ENCODE measurements around the gene PPDPF. TPM values are rescaled to one million over a fixed set of nuclear protein-coding genes. Genes with fewer than 3 reads are reported as not detected.

The PPDPF gene
- total RNA-seq, 4 donors from 2014 or later = 35.8 to 200 (median 88.6) TPM

GRCh38 chr20:63501818-63502670, 18.5 kb upstream of the PPDPF start:
- no peak for DNase-seq
- Histone ChIP-seq H3K27me3 (peaks cover 9 to 25% of the 10 kb centered on the region in 2 donors), H3K27ac (no peak overlapping the region), H3K36me3 (no peaks in the 10 kb centered on the region), H3K4me3 (no peak overlapping the region), H3K9me3 (peaks cover 0 to 4% of the 10 kb centered on the region in 2 donors), H3K4me1 (peaks cover 0 to 10% of the 10 kb centered on the region in 2 donors)
- intact Hi-C loops (cut with DNase I; ENCODE audit: low total_unique reads) = no loop called here
- TF ChIP-seq POLR2A (IDR thresholded peaks at IDR 0.05) = no peak
- no peak for TF ChIP-seq CTCF (IDR thresholded peaks at IDR 0.05)

- Histone ChIP-seq H3K36me3 (no peaks in the 10 kb centered on the region), H3K9me3 (peaks cover 0 to 4% of the 10 kb centered on the region in 2 donors), H3K27ac (no peak overlapping the region), H3K4me3 (no peak overlapping the region), H3K27me3 (peaks cover 8 to 25% of the 10 kb centered on the region in 2 donors), H3K4me1 (peaks cover 0 to 10% of the 10 kb centered on the region in 2 donors)
- no peak for DNase-seq
- no peak for TF ChIP-seq POLR2A (IDR thresholded peaks at IDR 0.05)
- no peak for TF ChIP-seq CTCF (IDR thresholded peaks at IDR 0.05)
- intact Hi-C loops (cut with DNase I; ENCODE audit: low total_unique reads) = no loop called here
Measured at GRCh38 chr20:63502671-63503172, 17.8 kb upstream of the PPDPF start.

- H3K4me3 ChIP-seq = no peak overlapping the region
- H3K27me3 ChIP-seq = peaks cover 1 to 20% of the 10 kb centered on the region in 2 donors
- intact Hi-C loops (cut with DNase I; ENCODE audit: low total_unique reads) = no loop called here
- DNase-seq = no peak
- no peak overlapping the region for H3K27ac ChIP-seq
- H3K4me1 ChIP-seq = peaks cover 0 to 10% of the 10 kb centered on the region in 2 donors
- no peak for TF ChIP-seq CTCF (IDR thresholded peaks at IDR 0.05)
- no peaks in the 10 kb centered on the region for H3K36me3 ChIP-seq
- peaks cover 0 to 4% of the 10 kb centered on the region in 2 donors for H3K9me3 ChIP-seq
Measured at GRCh38 chr20:63503524-63503923, 17.0 kb upstream of the PPDPF start.

DNA sequence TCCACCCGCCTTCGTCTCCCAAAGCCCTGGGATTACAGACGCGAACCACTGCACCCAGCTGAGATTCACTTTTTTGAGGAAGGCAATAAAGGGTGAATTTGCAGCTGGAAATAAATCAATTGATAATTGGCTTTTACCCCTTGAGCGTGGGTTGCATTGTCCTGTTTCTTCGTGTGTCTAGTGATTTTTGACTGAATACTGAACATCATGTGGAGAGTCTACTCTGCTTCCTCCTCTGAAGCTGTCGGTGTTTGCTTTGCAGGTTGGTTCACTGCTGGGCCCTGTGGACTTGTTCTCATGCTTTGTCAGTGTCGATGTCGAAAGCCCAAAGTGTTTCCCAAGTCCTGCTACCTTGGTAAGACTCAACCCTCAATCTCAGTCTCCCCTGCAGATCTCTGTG, 15.9 kb upstream of the PPDPF start:
- H3K27ac ChIP-seq = no peak overlapping the region
- no peaks in the 10 kb centered on the region for H3K36me3 ChIP-seq
- H3K27me3 ChIP-seq = peaks cover 0 to 16% of the 10 kb centered on the region in 2 donors
- peaks cover 0 to 4% of the 10 kb centered on the region in 2 donors for H3K9me3 ChIP-seq
- DNase-seq = no peak
- peaks cover 0 to under 1% of the 10 kb centered on the region in 2 donors for H3K4me1 ChIP-seq
- intact Hi-C loops (cut with DNase I; ENCODE audit: low total_unique reads) = no loop called here
- no peak overlapping the region for H3K4me3 ChIP-seq
- no peak for TF ChIP-seq POLR2A (IDR thresholded peaks at IDR 0.05)
- no peak for TF ChIP-seq CTCF (IDR thresholded peaks at IDR 0.05)

- no peaks in the 10 kb centered on the region for H3K36me3 ChIP-seq
- no peak for DNase-seq
- intact Hi-C loops (cut with DNase I; ENCODE audit: low total_unique reads) = no loop called here
- H3K27me3 ChIP-seq = peaks cover 0 to 13% of the 10 kb centered on the region in 2 donors
- no peaks in the 10 kb centered on the region for H3K4me1 ChIP-seq
- H3K4me3 ChIP-seq = no peak overlapping the region
- TF ChIP-seq POLR2A (IDR thresholded peaks at IDR 0.05) = no peak
- TF ChIP-seq CTCF (IDR thresholded peaks at IDR 0.05) = no peak
- no peak overlapping the region for H3K27ac ChIP-seq
- H3K9me3 ChIP-seq = peaks cover 0 to 4% of the 10 kb centered on the region in 2 donors
Measured at GRCh38 chr20:63505281-63505680, 15.3 kb upstream of the PPDPF start.

Measured in uterus (tissue), 4 donors.